T-cell (primary cell): Measurements from ENCODE around the gene NELL1. TPM values are rescaled to one million over a fixed set of nuclear protein-coding genes. Genes with fewer than 3 reads are reported as not detected.

Experiments used
- ATAC-seq, 4 experiments: fragments of 200-7000 bp in 3 of 4; fragments of 150-1000 bp in 1 of 4; cut with Tn5 transposase; replicated peaks in 1 of 4; 1 replicate in 3 of 4; 2 replicates in 1 of 4; pipeline ENCODE4 v1.10.0; 2021; ENCODE audit warnings: moderate library complexity in 3 of 4, mild to moderate bottlenecking in 2 of 4, moderate number of reproducible peaks in 1 of 4
- CTCF ChIA-PET, 2 donors: fragments of 300-600 bp; sonication (Branson Sonifier 250); formaldehyde crosslinking; loops; one replicate each; lab custom pipeline; 2022; ENCODE audit warnings: antibody characterized with exemption in 2 of 2; lab: Charles Lee
- POLR2A ChIA-PET, 2 donors: fragments of 300-600 bp; sonication (Branson Sonifier 250); formaldehyde crosslinking; loops; one replicate each; lab custom pipeline; 2022; ENCODE audit warnings: antibody characterized with exemption in 2 of 2; lab: Charles Lee
- DNase-seq, 35 experiments: peaks; one replicate each; pipeline versions ENCODE4 v3.0.0 to v3.0.0-alpha.2; 2013 to 2023
- H3K27ac ChIP-seq: one replicate; pipeline ENCODE4 v1.5.1; 2013; ENCODE audit warnings: low read length
- H3K27me3 ChIP-seq, 2 experiments: replicated peaks in 1 of 2; 1 replicate in 1 of 2; 2 replicates in 1 of 2; pipeline versions ENCODE4 v1.6.1 to v1.7.0; 2013; ENCODE audit warnings: low read length in 1 of 2, mixed read lengths in 1 of 2; ENCODE audit not compliant: control insufficient read depth in 2 of 2, insufficient read depth in 2 of 2; ENCODE audit errors: extremely low read depth in 1 of 2
- H3K36me3 ChIP-seq, 2 donors: 1 replicate in 1 of 2; 2 replicates in 1 of 2; pipeline versions ENCODE4 v1.6.1 to v1.7.0; 2013; ENCODE audit warnings: low read length in 1 of 2; ENCODE audit not compliant: control insufficient read depth in 2 of 2, insufficient read depth in 1 of 2; ENCODE audit errors: extremely low read depth in 1 of 2
- H3K4me1 ChIP-seq, 2 experiments: 1 replicate in 1 of 2; 2 replicates in 1 of 2; pipeline versions ENCODE4 v1.6.1 to v1.7.0; 2013; ENCODE audit warnings: low read length in 2 of 2, mixed read lengths in 1 of 2; ENCODE audit not compliant: insufficient read depth in 2 of 2, control insufficient read depth in 1 of 2; ENCODE audit errors: extremely low read depth in 1 of 2
- H3K4me3 ChIP-seq, 2 donors: 1 replicate in 1 of 2; 2 replicates in 1 of 2; pipeline versions ENCODE4 v1.5.1 to v1.7.0; 2013; ENCODE audit warnings: mild to moderate bottlenecking in 2 of 2, low read length in 1 of 2, moderate library complexity in 1 of 2; ENCODE audit not compliant: control insufficient read depth in 1 of 2; ENCODE audit errors: extremely low read depth in 1 of 2
- H3K9me3 ChIP-seq: 2 replicates; pipeline ENCODE4 v1.7.0; 2013
- H3K27ac Mint-ChIP-seq, 2 donors: one replicate each; pipeline ENCODE4 v1.8.0; 2020 to 2021; ENCODE audit warnings: mild to moderate bottlenecking in 2 of 2, mixed read lengths in 2 of 2
- H3K27me3 Mint-ChIP-seq, 2 donors: one replicate each; pipeline ENCODE4 v1.8.0; 2021 to 2022; ENCODE audit warnings: mixed read lengths in 2 of 2
- H3K36me3 Mint-ChIP-seq: one replicate; pipeline ENCODE4 v1.8.0; 2021; ENCODE audit warnings: mixed read lengths
- H3K4me1 Mint-ChIP-seq, 3 donors: one replicate each; pipeline ENCODE4 v1.8.0; 2020 to 2022; ENCODE audit warnings: mixed read lengths in 3 of 3, mild to moderate bottlenecking in 1 of 3
- H3K4me3 Mint-ChIP-seq, 3 donors: one replicate each; pipeline ENCODE4 v1.8.0; 2020 to 2022; ENCODE audit warnings: mild to moderate bottlenecking in 3 of 3, mixed read lengths in 3 of 3, moderate library complexity in 3 of 3
- H3K9me3 Mint-ChIP-seq, 3 donors: one replicate each; pipeline ENCODE4 v1.8.0; 2020 to 2022; ENCODE audit warnings: mixed read lengths in 3 of 3
- WGBS: methylation state at CpG from one replicate; pipeline ENCODE4 v1.1.5; 2013; ENCODE audit warnings: missing lambda C conversion rate; ENCODE audit not compliant: insufficient coverage; 5-methylcytosine and 5-hydroxymethylcytosine counted together
- total RNA-seq, 35 experiments: library from RNA in 6 of 35; stranded (reverse) in 6 of 35; fragments of 120-200 nt in 1 of 35; gene quantifications; one replicate each; pipeline versions ENCODE4 v1.2.1 to v1.2.4 and lab custom pipeline; 2013 to 2026

Gene NELL1
- total RNA-seq, 5 donors from 2014 or later (not counting 1 experiment from before 2014, with no cell fraction given): not detected

DNA sequence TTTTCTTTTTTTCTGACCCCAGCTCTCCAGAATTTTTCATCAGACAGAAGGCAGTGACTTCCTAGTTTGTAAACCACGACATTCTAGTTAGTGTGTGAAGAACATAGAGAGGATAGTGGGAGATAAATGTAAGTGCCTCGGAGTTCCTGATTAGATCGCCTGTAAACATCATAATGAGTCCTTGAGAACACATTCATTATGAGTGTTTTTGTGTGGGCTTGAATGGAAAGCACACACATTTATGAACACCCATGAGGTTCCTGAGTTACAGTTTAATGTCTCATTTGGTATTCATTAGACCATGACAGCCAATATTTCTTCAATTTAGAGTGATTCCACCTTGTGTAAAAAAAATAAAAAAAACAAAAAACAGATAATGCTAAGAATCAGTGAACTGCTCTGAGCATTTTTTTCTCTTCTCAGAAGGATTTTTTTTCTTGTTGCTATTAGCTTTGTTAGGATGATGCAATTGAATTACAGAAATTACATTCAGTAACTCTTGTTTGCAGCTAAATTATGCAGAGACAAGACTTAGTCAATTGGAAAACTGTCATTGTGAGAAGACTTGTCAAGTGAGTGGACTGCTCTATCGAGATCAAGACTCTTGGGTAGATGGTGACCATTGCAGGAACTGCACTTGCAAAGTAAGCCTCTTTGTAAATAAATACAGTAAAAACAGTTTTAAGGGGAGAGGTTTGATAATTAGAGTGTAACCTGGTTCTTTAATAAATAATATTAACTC is 257.6 kb downstream of the NELL1 start:
- POLR2A ChIA-PET: no interaction called here
- no peaks in the 10 kb centered on the region for H3K4me1 ChIP-seq

GRCh38 chr11:20931029-20931428 is 261.6 kb downstream of the NELL1 start:
- H3K27ac ChIP-seq: no peak overlapping the region
- Mint-ChIP-seq H3K4me3 (no peak overlapping the region), H3K4me1 (no peaks in the 10 kb centered on the region), H3K27ac (no peak overlapping the region), H3K27me3 (no peaks in the 10 kb centered on the region), H3K36me3 (no peaks in the 10 kb centered on the region), H3K9me3 (peaks cover 4 to 13% (median 11%) of the 10 kb centered on the region in 3 donors)
- H3K4me1 ChIP-seq: no peaks in the 10 kb centered on the region
- ATAC-seq (no peak), DNase-seq (no peak)
- no peaks in the 10 kb centered on the region for H3K9me3 ChIP-seq
- CTCF ChIA-PET: no interaction called here
- POLR2A ChIA-PET: no interaction called here
- H3K36me3 ChIP-seq: no peaks in the 10 kb centered on the region
- WGBS: 74% methylated on average over 3 of the region's 3 CpGs
- no peak overlapping the region for H3K4me3 ChIP-seq
- H3K27me3 ChIP-seq: no peaks in the 10 kb centered on the region

More for the DNA sequence above, 257.6 kb downstream of the NELL1 start:
- Histone ChIP-seq H3K27me3 (no peaks in the 10 kb centered on the region), H3K9me3 (no peaks in the 10 kb centered on the region), H3K27ac (no peak overlapping the region), H3K4me3 (no peak overlapping the region), H3K36me3 (no peaks in the 10 kb centered on the region)
- peaks cover 0 to 7% (median 4%) of the 10 kb centered on the region in 3 donors for H3K9me3 Mint-ChIP-seq
- H3K27me3 Mint-ChIP-seq: no peaks in the 10 kb centered on the region
- H3K4me3 Mint-ChIP-seq: no peak overlapping the region
- CTCF ChIA-PET: no interaction called here
- no peaks in the 10 kb centered on the region for H3K36me3 Mint-ChIP-seq
- no peak overlapping the region for H3K27ac Mint-ChIP-seq
- no peak for ATAC-seq
- WGBS: no CpG with 5 or more reads among the region's 4 CpGs
- no peak for DNase-seq
- H3K4me1 Mint-ChIP-seq: no peaks in the 10 kb centered on the region

- ChIA-PET CTCF (no interaction called here), POLR2A (no interaction called here)
- H3K36me3 ChIP-seq: no peaks in the 10 kb centered on the region
- DNase-seq (no peak), ATAC-seq (no peak)
- WGBS: 70% methylated on average over 2 of the region's 3 CpGs
- no peak overlapping the region for H3K27ac ChIP-seq
- Mint-ChIP-seq H3K27ac (no peak overlapping the region), H3K4me1 (no peaks in the 10 kb centered on the region), H3K27me3 (no peaks in the 10 kb centered on the region), H3K4me3 (no peak overlapping the region), H3K9me3 (peaks cover 4 to 12% (median 11%) of the 10 kb centered on the region in 3 donors), H3K36me3 (no peaks in the 10 kb centered on the region)
- no peaks in the 10 kb centered on the region for H3K9me3 ChIP-seq
- H3K27me3 ChIP-seq: no peaks in the 10 kb centered on the region
- H3K4me3 ChIP-seq: no peak overlapping the region
- no peaks in the 10 kb centered on the region for H3K4me1 ChIP-seq
These were observed 263.7 kb downstream of the NELL1 start for GRCh38 chr11:20933086-20933485.

DNA sequence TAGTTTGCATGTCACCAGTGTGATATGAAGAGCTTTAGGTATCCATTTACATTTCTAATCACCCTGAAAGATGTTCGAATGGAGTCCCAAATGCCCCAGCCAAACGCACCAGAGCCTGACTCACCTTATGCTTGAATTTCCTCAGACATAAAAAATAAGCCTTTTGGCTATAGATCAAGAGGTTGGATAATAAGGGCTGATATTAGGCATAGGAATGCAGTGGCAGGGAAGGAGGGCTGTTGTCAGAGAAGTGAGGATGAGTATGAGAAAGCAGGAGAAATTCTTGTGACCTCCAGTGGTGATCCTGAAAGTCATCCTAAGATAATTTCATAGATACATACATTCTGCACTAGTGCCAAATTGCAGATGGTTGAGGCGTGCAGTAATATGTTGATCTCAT is 264.6 kb downstream of the NELL1 start:
- no peak overlapping the region for H3K4me3 ChIP-seq
- Mint-ChIP-seq H3K4me3 (no peak overlapping the region), H3K9me3 (peaks cover 4 to 15% (median 11%) of the 10 kb centered on the region in 3 donors), H3K27ac (no peak overlapping the region), H3K27me3 (no peaks in the 10 kb centered on the region), H3K4me1 (no peaks in the 10 kb centered on the region), H3K36me3 (no peaks in the 10 kb centered on the region)
- ATAC-seq (no peak), DNase-seq (no peak)
- no peaks in the 10 kb centered on the region for H3K4me1 ChIP-seq
- no peaks in the 10 kb centered on the region for H3K27me3 ChIP-seq
- no CpG with 5 or more reads among the region's 3 CpGs for WGBS
- H3K9me3 ChIP-seq: no peaks in the 10 kb centered on the region
- no peaks in the 10 kb centered on the region for H3K36me3 ChIP-seq
- ChIA-PET POLR2A (no interaction called here), CTCF (no interaction called here)
- H3K27ac ChIP-seq: no peak overlapping the region

GRCh38 chr11:20934516-20934915 is 265.1 kb downstream of the NELL1 start:
- WGBS: no CpG with 5 or more reads among the region's 2 CpGs

GRCh38 chr11:20937826-20938225 is 268.4 kb downstream of the NELL1 start:
- no peaks in the 10 kb centered on the region for H3K4me1 Mint-ChIP-seq
- 79% methylated on average over 6 of the region's 7 CpGs for WGBS

More at GRCh38 chr11:20934516-20934915, 265.1 kb downstream of the NELL1 start:
- H3K27me3 Mint-ChIP-seq: no peaks in the 10 kb centered on the region
- no peaks in the 10 kb centered on the region for H3K27me3 ChIP-seq
- no peak overlapping the region for H3K4me3 ChIP-seq
- ATAC-seq: no peak
- no peak overlapping the region for H3K4me3 Mint-ChIP-seq
- H3K4me1 Mint-ChIP-seq: no peaks in the 10 kb centered on the region
- no peak overlapping the region for H3K27ac ChIP-seq
- POLR2A ChIA-PET: no interaction called here
- CTCF ChIA-PET: no interaction called here
- DNase-seq: no peak
- H3K36me3 Mint-ChIP-seq: no peaks in the 10 kb centered on the region
- H3K9me3 Mint-ChIP-seq: peaks cover 4 to 17% (median 11%) of the 10 kb centered on the region in 3 donors
- no peak overlapping the region for H3K27ac Mint-ChIP-seq
- H3K4me1 ChIP-seq: no peaks in the 10 kb centered on the region
- H3K9me3 ChIP-seq: no peaks in the 10 kb centered on the region
- no peaks in the 10 kb centered on the region for H3K36me3 ChIP-seq

More at GRCh38 chr11:20937826-20938225, 268.4 kb downstream of the NELL1 start:
- Mint-ChIP-seq H3K27ac (no peak overlapping the region), H3K9me3 (peaks cover 2 to 18% (median 8%) of the 10 kb centered on the region in 3 donors), H3K36me3 (no peaks in the 10 kb centered on the region), H3K27me3 (no peaks in the 10 kb centered on the region), H3K4me3 (no peak overlapping the region)
- no peaks in the 10 kb centered on the region for H3K9me3 ChIP-seq
- H3K4me3 ChIP-seq: no peak overlapping the region
- H3K27ac ChIP-seq: no peak overlapping the region
- DNase-seq: no peak
- H3K27me3 ChIP-seq: no peaks in the 10 kb centered on the region
- ChIA-PET CTCF (no interaction called here), POLR2A (no interaction called here)
- H3K4me1 ChIP-seq: no peaks in the 10 kb centered on the region
- ATAC-seq: no peak
- H3K36me3 ChIP-seq: no peaks in the 10 kb centered on the region
